GM19463 (cell line): ENCODE results near the gene KRT84.

Experiments used
- ATAC-seq: cut with Tn5 transposase; IDR thresholded peaks from one replicate; pipeline ENCODE4 v1.9.1; 2021; ENCODE audit warnings: mild to moderate bottlenecking, moderate library complexity; ENCODE audit not compliant: unreplicated experiment

KRT84 gene

DNA sequence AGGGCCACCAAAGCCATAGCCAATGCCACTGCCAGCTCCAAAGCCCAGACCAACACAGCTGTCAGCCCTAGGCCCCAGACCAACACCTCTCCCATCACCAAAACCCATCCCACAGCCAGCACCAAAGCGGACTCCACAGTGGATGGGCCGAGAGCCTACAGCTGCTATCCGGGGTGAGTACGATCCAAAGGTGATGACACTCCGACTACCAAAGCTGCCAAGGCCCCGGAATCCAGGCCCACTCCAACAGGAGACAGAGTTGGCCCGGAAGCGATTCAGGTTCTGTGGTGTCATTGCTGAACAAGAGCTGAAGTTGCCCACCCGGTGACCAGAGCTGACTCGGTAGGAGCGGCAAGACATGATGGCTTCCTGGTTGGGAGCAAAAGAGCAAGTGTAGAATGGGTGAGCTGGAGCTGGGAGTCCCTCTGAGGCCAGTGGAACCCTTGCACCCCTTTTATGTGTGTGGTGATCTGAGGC is at the start of gene KRT84:
Gene KRT84 (minus strand): TSS at position 427 of the 477 bp plus-strand sequence. CDS start 67 bp downstream, at position 360.
- ATAC-seq, result no peak

DNA sequence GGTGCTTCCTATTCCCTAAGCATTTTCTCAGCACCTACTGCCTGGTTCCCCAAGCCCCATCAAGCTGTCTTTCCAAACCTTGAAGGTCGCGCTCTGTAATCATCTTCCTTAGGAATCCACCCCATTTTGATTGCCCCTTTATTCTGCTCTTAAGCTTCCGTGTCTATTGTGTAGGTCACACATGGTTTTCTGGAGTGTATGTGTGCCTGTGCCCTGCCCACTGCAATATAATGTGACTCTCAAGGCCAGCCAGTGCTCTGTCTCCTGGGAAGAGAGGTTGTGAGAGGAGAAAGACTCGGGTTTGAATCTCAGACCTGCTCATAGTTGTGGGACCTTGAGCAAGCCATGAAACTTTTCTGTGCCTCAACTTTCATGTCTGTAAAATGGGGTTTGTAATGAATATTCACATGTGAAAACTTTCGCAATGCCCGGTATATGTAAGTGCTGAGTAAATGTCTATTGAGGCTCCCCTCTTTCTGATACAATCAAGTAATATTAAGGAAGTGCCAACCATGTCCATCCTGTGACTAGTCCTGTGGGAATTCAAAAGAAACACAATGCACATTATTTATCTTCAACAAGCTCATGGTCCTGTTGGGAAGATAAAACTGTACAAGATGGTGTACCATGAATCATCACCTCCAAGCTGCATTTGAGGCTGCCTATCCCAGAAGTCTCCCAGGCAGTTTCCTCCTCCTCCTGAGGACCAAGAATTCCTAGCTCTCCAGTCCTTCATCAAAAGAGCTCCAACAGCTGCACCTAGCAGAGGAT is 49.5 kb upstream of the KRT84 start:
- no peak for ATAC-seq

GRCh38 chr12:52434081-52434733 is 48.8 kb upstream of the KRT84 start, which contains the start of gene KRT75:
TSS of gene KRT75 (minus strand) at chr12:52434371. CDS start at chr12:52434304, 67 bp downstream.
- ATAC-seq, result no peak

- ATAC-seq, result no peak
Measured at GRCh38 chr12:52433501-52434080, 48.1 kb upstream of the KRT84 start.

DNA sequence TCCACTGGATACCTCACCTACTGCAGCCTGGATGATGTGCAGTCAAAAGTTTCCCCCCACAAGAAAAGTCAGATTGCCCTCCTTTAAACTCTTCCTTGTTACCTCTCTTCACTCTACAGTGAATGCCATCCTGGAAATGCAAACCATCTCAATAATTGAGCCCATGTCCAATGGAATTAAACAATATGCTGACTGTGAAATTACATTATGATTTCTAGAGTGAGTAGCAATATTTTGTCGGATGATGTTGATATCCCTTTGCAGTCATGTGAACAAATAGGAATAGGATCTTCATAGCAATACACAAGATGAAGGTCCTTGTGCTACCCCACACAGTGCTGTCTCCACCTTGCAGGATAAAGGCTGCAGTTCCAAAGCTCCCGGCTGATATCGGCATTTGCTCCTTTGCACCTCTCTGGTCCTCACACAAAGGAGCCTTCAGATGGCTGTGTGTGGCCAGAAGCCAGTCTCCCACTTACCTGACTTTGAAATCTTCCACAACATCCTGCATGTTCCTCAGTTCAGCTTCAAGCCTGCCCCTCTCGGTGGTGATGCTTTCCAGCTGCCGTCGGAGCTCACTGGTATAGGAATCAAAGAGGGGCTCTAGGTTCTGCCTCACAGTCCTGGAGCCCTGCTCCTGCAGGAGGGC is 47.2 kb upstream of the KRT84 start:
- ATAC-seq, result no peak

GRCh38 chr12:52428121-52428520 is 42.7 kb upstream of the KRT84 start:
- ATAC-seq, result no peak

DNA sequence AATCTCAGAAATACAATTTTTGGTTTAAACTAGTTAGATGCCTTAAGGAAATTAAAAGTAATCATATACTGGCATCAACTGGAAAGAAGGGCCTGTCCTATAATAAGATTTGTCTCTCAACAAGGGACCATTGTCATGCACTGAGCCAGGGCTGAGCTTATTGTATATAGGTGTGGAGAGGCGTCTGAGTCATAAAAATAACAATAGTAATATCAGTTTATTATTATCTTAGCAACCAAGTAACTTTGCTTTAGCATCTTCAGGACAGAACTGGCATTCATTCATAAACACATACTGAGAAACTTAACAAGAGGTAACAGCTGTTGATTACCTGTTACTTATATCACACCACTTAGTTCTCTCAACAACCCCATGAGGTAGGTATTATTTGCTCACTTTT is 41.6 kb upstream of the KRT84 start:
- ATAC-seq, result no peak

DNA sequence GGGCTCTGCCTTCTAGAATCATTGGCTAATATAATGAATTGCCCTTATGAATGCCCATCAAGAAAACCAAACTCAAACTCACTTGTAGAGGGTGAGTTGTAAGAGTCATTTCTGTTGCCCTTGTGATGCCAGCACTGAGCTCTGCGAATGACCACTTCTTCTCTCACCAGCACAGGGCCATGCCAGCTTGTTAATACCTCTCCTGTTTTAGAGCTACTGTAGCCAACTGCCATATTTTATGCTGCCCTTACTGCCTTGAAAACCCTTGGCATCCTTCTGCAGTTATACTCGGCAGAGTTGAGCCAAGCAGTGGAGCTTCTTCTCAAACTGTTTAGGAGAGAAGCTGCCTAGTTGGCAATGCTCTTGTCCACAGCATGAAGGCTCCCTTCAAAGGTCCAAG is 40.6 kb upstream of the KRT84 start:
- no peak for ATAC-seq

GRCh38 chr12:52425466-52425865 is 40.0 kb upstream of the KRT84 start:
- no peak for ATAC-seq

DNA sequence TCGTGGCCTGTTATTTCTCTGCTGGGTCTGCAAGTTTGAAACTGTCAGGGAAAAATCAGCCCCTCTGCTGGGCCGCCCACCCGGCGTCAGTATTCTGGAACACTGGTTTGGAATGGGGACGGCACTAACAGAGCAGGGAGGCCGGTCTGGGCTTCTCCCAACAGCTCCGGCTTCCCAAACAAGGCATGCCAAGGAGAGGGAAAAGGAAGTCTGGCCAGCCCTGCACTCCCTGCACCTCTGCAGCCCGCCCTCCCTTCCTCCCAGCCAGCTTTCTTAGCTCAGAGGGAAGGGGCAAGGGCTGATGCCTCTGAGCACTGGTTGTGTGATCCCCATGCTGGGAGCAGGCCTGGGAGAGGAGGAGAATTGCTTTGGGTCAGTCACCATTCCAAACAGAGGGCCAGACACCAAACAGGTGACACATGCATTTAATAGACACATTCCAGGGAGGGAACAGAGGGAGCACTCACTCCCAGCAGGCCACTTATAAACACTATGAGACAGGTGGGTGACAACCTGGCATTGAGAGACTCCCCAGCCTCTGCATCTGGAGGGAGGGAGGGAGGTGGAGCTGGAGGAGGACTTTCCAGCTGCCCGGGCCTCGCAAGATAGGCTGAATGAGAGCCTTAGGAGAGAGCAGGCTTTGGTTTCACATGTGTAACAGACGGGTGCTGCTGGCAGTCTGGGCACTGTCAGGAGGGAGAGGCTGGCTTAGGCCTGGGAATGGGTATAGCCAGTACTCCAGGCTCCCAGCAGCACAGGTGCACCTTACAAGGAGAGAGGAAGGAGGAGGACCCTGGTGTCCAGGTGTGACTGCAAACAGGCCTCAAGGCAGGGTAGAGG is 38.4 kb upstream of the KRT84 start:
- no peak for ATAC-seq

DNA sequence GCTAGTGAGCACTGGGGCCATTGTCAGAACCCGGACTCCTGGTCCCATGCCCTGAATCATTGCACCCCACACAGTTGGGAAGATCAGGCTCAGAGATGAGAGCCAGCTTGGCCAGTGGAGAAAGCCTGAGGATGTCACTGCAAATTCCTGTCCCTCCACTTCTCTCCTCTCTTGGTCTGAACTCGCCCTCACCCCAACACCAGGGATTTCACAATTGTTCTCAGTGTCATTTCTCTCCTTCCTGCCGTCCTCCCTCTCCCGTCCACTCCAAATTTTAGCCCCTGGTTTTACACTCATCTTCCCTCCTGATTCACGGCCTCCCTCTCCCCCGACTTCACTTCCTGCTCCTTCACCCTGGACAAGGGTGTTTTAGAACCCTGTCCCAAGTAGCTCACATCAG is 37.6 kb upstream of the KRT84 start:
- ATAC-seq, result no peak

DNA sequence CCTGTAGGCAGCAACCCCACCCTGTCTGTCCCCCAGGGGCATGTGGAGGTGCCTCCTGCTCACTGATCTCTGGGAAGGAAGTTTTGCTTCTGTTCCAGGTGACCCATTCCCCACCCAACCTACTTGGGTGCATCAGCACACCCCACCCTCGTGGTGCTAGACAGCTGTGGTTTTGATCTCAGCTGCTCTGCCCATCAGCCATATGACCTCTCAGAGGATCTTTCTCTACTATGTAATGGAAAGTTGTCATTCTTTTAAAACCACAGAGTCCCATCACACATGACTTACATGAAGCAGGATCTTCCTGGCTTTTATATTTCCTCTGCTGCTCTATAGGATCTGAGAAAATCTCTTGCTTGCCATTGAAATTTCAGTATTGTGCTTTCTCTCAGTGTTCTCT is 34.2 kb upstream of the KRT84 start:
- no peak for ATAC-seq

DNA sequence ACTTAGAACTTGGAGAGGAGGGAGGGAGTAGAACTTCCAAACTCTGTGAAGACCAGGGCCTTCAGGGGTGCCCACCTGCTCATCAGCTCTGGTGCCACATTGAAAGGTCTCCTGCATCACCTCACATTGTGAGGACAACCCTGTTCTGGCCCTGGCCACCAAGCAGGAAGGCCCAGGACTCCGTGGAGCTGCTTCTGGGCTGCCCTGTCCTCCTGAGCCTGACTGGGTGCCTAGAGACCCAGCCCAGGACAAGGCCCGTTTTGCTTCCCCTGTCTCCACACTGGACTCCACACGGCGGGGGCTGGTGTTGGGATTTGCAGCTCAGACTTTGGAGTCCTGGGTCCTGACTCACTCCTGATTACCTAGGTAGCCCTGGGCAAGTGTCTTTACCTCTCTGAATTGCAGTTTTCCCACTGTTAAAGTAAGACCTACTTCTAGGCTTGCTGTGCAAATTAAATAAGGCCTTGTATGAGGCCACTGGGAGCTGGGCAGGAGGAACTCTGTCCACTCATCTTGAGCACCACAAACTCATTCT is 33.2 kb upstream of the KRT84 start:
- ATAC-seq, result no peak

DNA sequence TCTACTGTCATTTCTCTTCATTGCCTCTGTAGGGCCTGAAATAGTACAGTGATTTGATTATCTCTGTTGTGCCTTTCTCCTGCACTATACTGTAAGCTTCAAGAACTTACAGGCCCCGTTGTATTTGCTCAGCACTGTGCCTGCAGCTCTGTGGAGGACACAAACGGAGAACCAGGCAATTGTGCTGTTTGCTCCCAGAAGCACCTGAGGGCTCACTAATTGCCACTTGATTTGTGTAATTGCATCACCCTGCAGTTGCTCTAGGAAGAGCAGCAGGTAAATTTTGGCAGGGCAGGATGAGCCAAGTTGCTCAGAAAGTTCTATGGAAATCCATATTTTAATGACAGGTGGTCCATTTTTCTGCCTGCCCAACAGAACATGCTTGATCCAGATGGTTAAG is 32.3 kb upstream of the KRT84 start:
- ATAC-seq, result no peak

DNA sequence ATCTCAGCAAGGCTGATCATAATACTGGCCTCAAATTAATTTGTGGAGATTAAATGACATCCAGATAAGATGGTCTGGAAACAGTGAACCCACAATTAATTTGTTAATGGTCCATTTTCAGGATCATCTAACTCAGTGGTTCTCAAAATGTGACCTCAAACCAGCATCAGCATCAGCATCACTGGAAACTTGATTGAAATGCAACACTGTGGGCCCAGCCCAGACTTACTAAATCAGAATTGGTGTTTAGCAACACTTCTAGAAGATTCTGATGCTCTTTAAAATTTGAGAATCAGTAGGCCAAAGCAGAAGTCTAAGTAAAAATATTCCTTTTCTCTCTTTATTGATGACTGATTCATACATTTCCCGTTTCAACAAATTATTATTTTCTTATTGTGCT is 31.3 kb upstream of the KRT84 start:
- no peak for ATAC-seq

- ATAC-seq, result no peak
Measured at GRCh38 chr12:52415870-52416750, 30.7 kb upstream of the KRT84 start.

- no peak for ATAC-seq
Measured at GRCh38 chr12:52414936-52415335, 29.5 kb upstream of the KRT84 start.

DNA sequence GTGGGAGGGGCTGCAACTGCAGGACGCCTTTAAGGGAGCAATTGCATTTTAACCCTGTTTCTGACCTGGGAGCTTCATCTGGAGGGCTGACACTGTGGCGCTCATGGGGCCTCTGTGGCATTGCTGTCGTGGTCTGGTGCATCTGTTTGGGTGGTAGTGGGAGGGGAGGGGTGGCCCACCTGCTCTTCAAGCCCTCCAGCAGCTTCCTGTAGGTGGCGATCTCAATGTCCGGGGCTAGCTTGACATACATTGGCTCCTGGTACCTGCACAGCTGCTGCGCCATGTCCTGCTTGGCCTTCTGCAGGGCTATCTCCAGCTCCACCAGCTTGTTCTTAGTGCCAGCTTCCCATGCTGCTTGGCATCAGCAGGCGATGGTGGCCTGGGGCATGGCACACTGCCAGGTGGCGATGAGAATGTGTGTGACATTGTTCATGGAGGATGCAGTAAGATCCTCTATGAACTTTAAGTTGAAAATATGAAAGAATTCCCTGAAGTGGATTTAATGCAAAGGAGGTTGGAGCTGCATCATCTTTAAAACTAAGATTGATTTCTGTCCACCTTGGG is 28.4 kb upstream of the KRT84 start:
- ATAC-seq, result no peak

DNA sequence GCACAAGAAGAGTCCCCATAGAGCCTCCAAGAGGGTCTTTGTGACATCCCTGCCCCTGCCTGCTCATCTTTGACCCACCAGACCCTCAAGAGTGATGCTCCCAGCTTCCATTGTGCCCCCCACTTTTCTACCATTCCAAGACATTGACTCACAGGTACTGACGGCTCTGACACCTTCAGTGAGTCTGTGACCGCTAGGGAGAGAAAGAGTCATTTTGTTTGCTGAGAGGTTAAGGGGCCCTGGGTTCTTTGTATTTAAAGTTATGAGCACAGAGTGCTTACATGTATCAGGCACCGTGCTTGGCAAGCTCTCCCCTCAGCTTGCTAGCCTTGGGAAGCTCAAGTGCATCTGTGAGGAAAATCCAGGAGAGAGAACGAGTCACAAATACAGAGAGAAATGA is 27.8 kb upstream of the KRT84 start:
- no peak for ATAC-seq
